Activated CD4-positive, CD25-positive, alpha-beta regulatory T cell (primary cell): ENCODE measurements around the gene CAPN3.

Source experiments
- DNase-seq, 4 experiments: peaks; one replicate each; lab custom pipeline; 2025; lab: John Stamatoyannopoulos, UW

CAPN3 gene

GRCh38 chr15:42395838-42396237, 36.5 kb downstream of the CAPN3 start:
- no peak for DNase-seq

- DNase-seq = no peak
Measured at GRCh38 chr15:42401544-42402454, 42.5 kb downstream of the CAPN3 start.

- no peak for DNase-seq
Measured at GRCh38 chr15:42402455-42403205, 43.3 kb downstream of the CAPN3 start.

- no peak for DNase-seq
Measured at GRCh38 chr15:42403389-42403788, 44.1 kb downstream of the CAPN3 start.

- DNase-seq = no peak
Measured at GRCh38 chr15:42404461-42405235, 45.3 kb downstream of the CAPN3 start.

- DNase-seq = no peak
Measured at GRCh38 chr15:42405863-42406482, 46.7 kb downstream of the CAPN3 start.

- no peak for DNase-seq
Measured at GRCh38 chr15:42408178-42408577, 48.9 kb downstream of the CAPN3 start.

GRCh38 chr15:42409011-42409410, 49.7 kb downstream of the CAPN3 start:
- no peak for DNase-seq

- DNase-seq = no peak
Measured at GRCh38 chr15:42411884-42412283, 52.6 kb downstream of the CAPN3 start.

- no peak for DNase-seq
Measured at GRCh38 chr15:42413920-42414319, 54.6 kb downstream of the CAPN3 start.

GRCh38 chr15:42419369-42419768, 60.1 kb downstream of the CAPN3 start:
- DNase-seq = no peak

- DNase-seq = no peak
Measured at GRCh38 chr15:42421376-42421775, 62.1 kb downstream of the CAPN3 start.

- DNase-seq = no peak
Measured at GRCh38 chr15:42427429-42428223, 68.3 kb downstream of the CAPN3 start.

GRCh38 chr15:42444415-42445063, 85.2 kb downstream of the CAPN3 start:
- no peak for DNase-seq

GRCh38 chr15:42445551-42445950, 86.2 kb downstream of the CAPN3 start:
- DNase-seq = no peak

GRCh38 chr15:42447599-42447998, 88.3 kb downstream of the CAPN3 start:
- DNase-seq = no peak

- no peak for DNase-seq
Measured at GRCh38 chr15:42448281-42448680, 89.0 kb downstream of the CAPN3 start.

- DNase-seq = no peak
Measured at GRCh38 chr15:42449770-42450424, 90.6 kb downstream of the CAPN3 start.

- no peak for DNase-seq
Measured at GRCh38 chr15:42450425-42450790, 91.1 kb downstream of the CAPN3 start.

- DNase-seq = no peak
Measured at GRCh38 chr15:42453826-42454225, 94.5 kb downstream of the CAPN3 start.
